ENCODE measurements around the gene HTR6.

DNA sequence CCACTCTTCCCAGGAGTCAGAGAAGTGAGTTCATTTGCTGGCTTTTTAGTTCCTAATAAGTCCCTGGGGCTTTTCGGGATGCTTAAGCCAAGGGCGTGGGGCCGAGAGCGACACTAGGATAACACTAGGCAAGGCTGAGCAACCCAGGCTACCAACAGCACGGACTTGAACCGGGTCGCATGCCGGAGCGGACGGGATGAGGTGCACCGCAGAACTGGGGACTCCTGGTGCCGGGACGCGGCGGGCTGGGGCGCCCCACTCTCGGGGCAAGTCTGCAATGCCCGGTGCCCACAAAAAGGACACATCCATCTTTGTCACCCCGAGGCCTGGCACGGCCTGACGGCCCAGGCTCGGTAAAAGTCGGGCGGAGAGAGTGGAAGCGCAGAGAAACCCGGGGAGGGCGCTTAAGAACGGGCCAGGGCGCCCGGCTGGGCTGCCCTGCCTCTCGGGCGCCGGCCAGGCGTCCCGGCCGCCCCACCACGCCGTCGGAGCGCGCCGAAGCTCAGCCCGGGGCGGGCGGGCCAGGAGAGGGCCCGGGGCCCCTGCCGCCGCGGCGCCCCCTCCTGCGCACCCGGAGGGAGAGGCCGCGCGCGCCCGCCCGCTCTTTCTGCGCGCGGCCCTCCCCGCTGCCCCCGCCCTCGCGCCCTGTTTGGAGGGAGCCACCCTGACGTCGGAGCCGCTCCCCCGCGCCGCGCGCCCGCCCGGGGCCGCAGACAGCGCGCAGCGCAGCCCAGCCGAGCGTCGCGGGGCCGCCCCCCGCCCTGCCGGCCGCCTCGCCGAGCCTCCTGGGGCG is 20.9 kb upstream of the HTR6 start, which contains the start of gene NBL1:
- peak; percentile 13; the same call in 1 of the 2 replicates for TF ChIP-seq CTCF (IDR thresholded peaks at IDR 0.05)
- 0 out of 2 replicates have a peak, but pooled peaks have one; percentile 33 for TF ChIP-seq POLR2AphosphoS5 (IDR thresholded peaks at IDR 0.05; ENCODE audit: low read depth, low read length)
- no peak for TF ChIP-seq TCF7L2 (IDR thresholded peaks at IDR 0.05; ENCODE audit: low read depth, low read length)
- TF ChIP-seq REST (IDR thresholded peaks at IDR 0.05; ENCODE audit: insufficient read depth in 1 of 2, low read depth in 2 of 2, low read length in 1 of 2), result no peak
- 0 out of 2 replicates have a peak, but pooled peaks have one; percentile 47 for TF ChIP-seq SIN3A (IDR thresholded peaks at IDR 0.05; ENCODE audit: borderline replicate concordance, insufficient read depth, low read depth, low read length)

Data from Panc1 (cell line).